Endothelial cell of umbilical vein (primary cell): ENCODE results near the gene LILRB5. TPM values are rescaled to one million over a fixed set of nuclear protein-coding genes. Genes with fewer than 3 reads are reported as not detected.

ENCODE experiments used
- BruUV-seq: library from RNA; stranded (reverse); fragments of 400-500 nt; replicated peaks from 2 replicates; lab custom pipeline; 2021; lab: Mats Ljungman, UMichigan
- CTCF ChIA-PET: fragments of 300-600, 350-600 bp; sonication (Branson Sonifier 250); formaldehyde crosslinking; loops from one replicate; lab custom pipeline; 2021; ENCODE audit warnings: antibody characterized with exemption, inconsistent platforms; lab: Charles Lee
- POLR2A ChIA-PET: fragments of 300-600, 350-600 bp; sonication (Branson Sonifier 250); formaldehyde crosslinking; loops from one replicate; lab custom pipeline; 2021; ENCODE audit warnings: antibody characterized with exemption, inconsistent platforms; lab: Charles Lee
- DNase-seq: peaks from one replicate; pipeline ENCODE4 v3.0.0-alpha.2; 2011; ENCODE audit warnings: low read depth, low spot score
- FAIRE-seq: peaks from 2 replicates; lab custom pipeline; 2011; peaks lifted over from hg19 to GRCh38; lab: Jason Lieb, UNC
- H2AFZ ChIP-seq: 2 replicates; pipeline ENCODE4 v1.6.0; 2012; ENCODE audit warnings: low read depth, low read length, control low read depth, inconsistent platforms
- H3K27ac ChIP-seq: 2 replicates; pipeline ENCODE4 v1.5.1; 2011; ENCODE audit warnings: low read depth, mild to moderate bottlenecking, control low read depth, low read length, moderate library complexity; ENCODE audit not compliant: insufficient read depth
- H3K27me3 ChIP-seq, 2 experiments: 2 replicates each; pipeline versions ENCODE4 v1.6.0 to v1.6.1; 2011; ENCODE audit warnings: low read length in 2 of 2, mixed read lengths in 1 of 2; ENCODE audit not compliant: control insufficient read depth in 2 of 2, insufficient read depth in 2 of 2
- H3K36me3 ChIP-seq, 2 experiments: 2 replicates in 1 of 2; 3 replicates in 1 of 2; pipeline ENCODE4 v1.5.1; 2011; ENCODE audit warnings: low read length in 2 of 2, mild to moderate bottlenecking in 1 of 2, moderate library complexity in 1 of 2; ENCODE audit not compliant: control insufficient read depth in 2 of 2, insufficient read depth in 2 of 2; ENCODE audit errors: extremely low read depth in 1 of 2
- H3K4me1 ChIP-seq: 3 replicates; pipeline ENCODE4 v1.5.1; 2011; ENCODE audit warnings: mild to moderate bottlenecking, low read length; ENCODE audit not compliant: control insufficient read depth, insufficient read depth; ENCODE audit errors: extremely low read depth
- H3K4me2 ChIP-seq: 2 replicates; pipeline ENCODE4 v1.6.1; 2011; ENCODE audit warnings: low read length, control low read depth, mixed read lengths; ENCODE audit not compliant: insufficient read depth
- H3K4me3 ChIP-seq, 3 experiments: fragments of 200-600 bp in 1 of 3; sonication (generic), shearing (Covaris generic) in 1 of 3; replicated peaks in 1 of 3; 2 replicates each; pipeline ENCODE4 v1.5.1; 2011 to 2016; ENCODE audit warnings: control low read depth in 3 of 3, low read length in 3 of 3, mild to moderate bottlenecking in 2 of 3, inconsistent platforms in 1 of 3, low read depth in 1 of 3, moderate library complexity in 1 of 3; ENCODE audit not compliant: insufficient read depth in 1 of 3
- H3K79me2 ChIP-seq: 2 replicates; pipeline ENCODE4 v1.6.0; 2012; ENCODE audit warnings: low read length, inconsistent platforms; ENCODE audit not compliant: control insufficient read depth, insufficient read depth
- H3K9ac ChIP-seq: replicated peaks from 2 replicates; pipeline ENCODE3; 2011; ENCODE audit warnings: low read length, control low read depth; ENCODE audit not compliant: insufficient read depth; ENCODE audit errors: extremely low read depth
- H3K9me1 ChIP-seq: replicated peaks from 3 replicates; pipeline ENCODE4 v1.6.0; 2011; ENCODE audit warnings: mild to moderate bottlenecking, low read length; ENCODE audit not compliant: control insufficient read depth, insufficient read depth; ENCODE audit errors: extremely low read depth
- H3K9me3 ChIP-seq: replicated peaks from 2 replicates; pipeline ENCODE4 v1.5.1; 2012; ENCODE audit warnings: low read length, inconsistent platforms; ENCODE audit not compliant: control insufficient read depth, insufficient read depth
- H4K20me1 ChIP-seq: replicated peaks from 2 replicates; pipeline ENCODE3; 2011; ENCODE audit warnings: mild to moderate bottlenecking, low read length; ENCODE audit not compliant: control insufficient read depth, insufficient read depth; ENCODE audit errors: extremely low read depth
- EZH2 ChIP-seq: IDR thresholded peaks from 2 replicates; pipeline ENCODE4 v1.6.1; 2012; ENCODE audit warnings: borderline replicate concordance, low read depth, mild to moderate bottlenecking, moderate library complexity, low read length, inconsistent platforms; ENCODE audit not compliant: severe bottlenecking
- FOS ChIP-seq: IDR thresholded peaks from 2 replicates; pipeline ENCODE4 v1.6.1; 2011; ENCODE audit warnings: mild to moderate bottlenecking, low read length, moderate library complexity, borderline replicate concordance; ENCODE audit not compliant: insufficient read depth
- JUN ChIP-seq: IDR thresholded peaks from 2 replicates; pipeline ENCODE4 v1.6.1; 2011; ENCODE audit warnings: borderline replicate concordance, low read depth; ENCODE audit not compliant: insufficient read length, insufficient read depth
- MYC ChIP-seq: IDR thresholded peaks from one replicate; pipeline ENCODE4 v1.6.1; 2011; ENCODE audit warnings: mild to moderate bottlenecking, low read depth, low read length
- POLR2A ChIP-seq: IDR thresholded peaks from 2 replicates; pipeline ENCODE4 v1.6.1; 2012; ENCODE audit warnings: low read depth, mild to moderate bottlenecking, control low read depth, low read length
- dilution Hi-C: fragments of 300-500 bp; cut with MboI; formaldehyde crosslinking; loops from one replicate; pipeline ENCODE4 v1.15.0; 2019; ENCODE audit warnings: low sequenced_read_pairs; ENCODE audit not compliant: extremely low pct_ligation_motif_present
- intact Hi-C: fragments of 100-400 bp; cut with micrococcal nuclease; formaldehyde crosslinking; loops from one replicate; pipeline ENCODE4 v1.10.0; 2022
- polyA plus RNA-seq, 4 experiments: library from polyadenylated mRNA; depleted of rRNA in 3 of 4; stranded (reverse) in 3 of 4; unstranded in 1 of 4; fragments of >200 nt; gene quantifications; 2 replicates each; pipeline versions ENCODE4 v1.2.1 to v1.2.3, GENCODE V29; 2011 to 2012; ENCODE audit warnings: missing spikeins in 1 of 4
- total RNA-seq: library from RNA; stranded (reverse); gene quantifications from 2 replicates; pipeline ENCODE4 v1.2.3, GENCODE V29; 2021
- TF ChIP-seq, protein P1 (sequence below), 2 donors: IDR thresholded peaks; 1 replicate in 1 of 2; 2 replicates in 1 of 2; pipeline ENCODE4 v1.5.1; 2011; ENCODE audit warnings: low read length in 2 of 2, mild to moderate bottlenecking in 2 of 2, moderate library complexity in 2 of 2, control low read depth in 1 of 2, inconsistent platforms in 1 of 2, low read depth in 1 of 2; ENCODE audit not compliant: insufficient read depth in 1 of 2; ENCODE audit errors: extremely low read depth in 1 of 2
- TF ChIP-seq, protein P2 (sequence below): IDR thresholded peaks from 2 replicates; pipeline ENCODE4 v1.6.1; 2011; ENCODE audit not compliant: insufficient read depth, insufficient read length

Gene LILRB5
- total and polyA plus RNA-seq, 2 donors (not counting 3 experiments of a cell fraction or from before 2014, with no cell fraction given) = not detected

DNA sequence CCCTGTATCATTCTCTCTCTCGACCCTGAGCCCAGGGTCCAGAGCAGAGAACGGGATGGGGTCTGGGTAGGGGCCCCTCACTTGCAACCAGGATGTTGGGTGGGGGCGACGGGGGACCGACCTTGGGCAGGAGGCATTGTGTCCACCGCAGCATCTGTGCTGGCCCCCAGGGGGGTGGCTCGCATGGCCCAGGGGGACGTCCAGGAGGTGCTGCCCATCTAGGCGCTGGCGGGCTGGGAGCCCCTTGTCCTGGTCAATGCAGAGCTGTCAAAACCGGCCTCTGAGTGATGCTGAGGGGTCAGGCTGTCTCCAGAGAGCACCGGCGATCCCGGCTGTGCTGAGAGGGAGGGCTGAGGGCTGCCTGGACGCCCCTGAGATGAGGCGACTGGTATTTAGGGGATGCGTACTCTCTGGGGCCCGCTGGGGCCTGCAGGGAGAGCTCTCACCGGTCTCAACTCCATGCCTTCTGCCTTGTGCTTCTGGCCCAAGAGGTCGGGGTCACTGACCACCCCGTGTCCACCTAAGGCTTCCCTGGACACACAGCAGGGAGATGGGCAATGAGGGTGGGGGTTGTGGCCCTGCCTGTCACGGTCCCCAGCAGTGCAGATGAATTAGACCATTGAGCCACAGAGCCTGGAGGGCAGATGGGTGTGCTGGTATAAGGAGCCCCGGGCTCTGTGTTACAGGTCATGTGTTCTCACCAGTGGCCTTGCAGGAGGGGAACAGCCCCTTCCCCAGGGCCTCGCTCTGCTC is 47.8 kb downstream of the LILRB5 start:
- Histone ChIP-seq H3K27ac (peak overlapping the region; percentile 22), H3K4me3 (no peak overlapping the region), H3K9ac (no peak overlapping the region), H3K27me3 (no peaks in the 10 kb centered on the region), H3K4me1 (peaks cover 31% of the 10 kb centered on the region), H3K9me3 (no peaks in the 10 kb centered on the region), H3K9me1 (no peaks in the 10 kb centered on the region), H3K36me3 (peaks cover 24 to 33% of the 10 kb centered on the region in 2 experiments), H4K20me1 (no peaks in the 10 kb centered on the region), H3K4me2 (no peak overlapping the region), H2AFZ (no peak overlapping the region), H3K79me2 (peaks cover 46% of the 10 kb centered on the region)
- dilution Hi-C loops (no loop called here), intact Hi-C loops (no loop called here)
- TF ChIP-seq MYC (no peak), POLR2A (peak; percentile 26), EZH2 (no peak)
- TF ChIP-seq, protein P1, sequence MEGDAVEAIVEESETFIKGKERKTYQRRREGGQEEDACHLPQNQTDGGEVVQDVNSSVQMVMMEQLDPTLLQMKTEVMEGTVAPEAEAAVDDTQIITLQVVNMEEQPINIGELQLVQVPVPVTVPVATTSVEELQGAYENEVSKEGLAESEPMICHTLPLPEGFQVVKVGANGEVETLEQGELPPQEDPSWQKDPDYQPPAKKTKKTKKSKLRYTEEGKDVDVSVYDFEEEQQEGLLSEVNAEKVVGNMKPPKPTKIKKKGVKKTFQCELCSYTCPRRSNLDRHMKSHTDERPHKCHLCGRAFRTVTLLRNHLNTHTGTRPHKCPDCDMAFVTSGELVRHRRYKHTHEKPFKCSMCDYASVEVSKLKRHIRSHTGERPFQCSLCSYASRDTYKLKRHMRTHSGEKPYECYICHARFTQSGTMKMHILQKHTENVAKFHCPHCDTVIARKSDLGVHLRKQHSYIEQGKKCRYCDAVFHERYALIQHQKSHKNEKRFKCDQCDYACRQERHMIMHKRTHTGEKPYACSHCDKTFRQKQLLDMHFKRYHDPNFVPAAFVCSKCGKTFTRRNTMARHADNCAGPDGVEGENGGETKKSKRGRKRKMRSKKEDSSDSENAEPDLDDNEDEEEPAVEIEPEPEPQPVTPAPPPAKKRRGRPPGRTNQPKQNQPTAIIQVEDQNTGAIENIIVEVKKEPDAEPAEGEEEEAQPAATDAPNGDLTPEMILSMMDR (IDR thresholded peaks at IDR 0.05; ENCODE audit: extremely low read depth in 1 of 2, insufficient read depth in 1 of 2, low read depth in 1 of 2, low read length in 2 of 2) = no peak
- DNase-seq (no peak), FAIRE-seq (no peak)
- BruUV-seq = no TSS peak
- CTCF ChIA-PET = interaction anchor here (0.8 to 1.9 kb wide), 8 partner anchors 12 to 72 kb away, joined by 3 to 16 read pairs (median 4); partner anchors contain the start of genes CNOT3 and MBOAT7
- POLR2A ChIA-PET = interaction anchor here (0.6 to 1.4 kb wide), 5 partner anchors 8 to 912 kb away, joined by 5 to 16 read pairs (median 5); partner anchors contain the start of genes CNOT3, MBOAT7 and RPS9

DNA sequence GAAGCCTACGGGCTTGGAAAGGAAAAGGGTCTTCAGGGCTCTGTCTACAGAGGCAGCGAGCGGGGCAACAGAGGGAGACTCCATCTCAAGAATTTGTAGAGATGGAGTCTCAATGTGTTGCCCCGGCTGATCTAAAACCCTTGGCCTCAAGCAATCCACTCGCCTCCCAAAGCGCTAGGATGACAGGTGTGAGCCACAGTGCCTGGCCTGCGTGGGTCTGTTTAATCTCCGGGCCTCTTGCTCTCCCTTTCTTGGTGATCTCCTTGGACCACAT is 48.4 kb downstream of the LILRB5 start:
- Histone ChIP-seq H3K36me3 (peaks cover 28 to 35% of the 10 kb centered on the region in 2 experiments), H2AFZ (no peak overlapping the region), H3K4me1 (peaks cover 36% of the 10 kb centered on the region), H3K4me2 (no peak overlapping the region), H3K9me1 (no peaks in the 10 kb centered on the region), H3K9me3 (no peaks in the 10 kb centered on the region), H3K9ac (no peak overlapping the region), H4K20me1 (no peaks in the 10 kb centered on the region), H3K27ac (peak overlapping the region; percentile 4), H3K27me3 (no peaks in the 10 kb centered on the region), H3K4me3 (no peak overlapping the region), H3K79me2 (peaks cover 51% of the 10 kb centered on the region)
- dilution Hi-C loops (no loop called here), intact Hi-C loops (no loop called here)
- no TSS peak for BruUV-seq
- POLR2A ChIA-PET = interaction anchor here (1.1 to 1.7 kb wide), 2 partner anchors 19 to 72 kb away, joined by 5 read pairs; partner anchors contain the start of genes CNOT3 and MBOAT7
- no peak for FAIRE-seq
- DNase-seq = no peak
- TF ChIP-seq, protein P2, sequence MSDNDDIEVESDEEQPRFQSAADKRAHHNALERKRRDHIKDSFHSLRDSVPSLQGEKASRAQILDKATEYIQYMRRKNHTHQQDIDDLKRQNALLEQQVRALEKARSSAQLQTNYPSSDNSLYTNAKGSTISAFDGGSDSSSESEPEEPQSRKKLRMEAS = no peak
- no peak for TF ChIP-seq JUN
- no peak for TF ChIP-seq FOS
- no peak for TF ChIP-seq POLR2A
- TF ChIP-seq MYC = no peak
- CTCF ChIA-PET = interaction anchor here (0.8 to 1.7 kb wide), 3 partner anchors 18 to 24 kb away, joined by 3 to 4 read pairs (median 3); partner anchors contain the start of genes MBOAT7 and TSEN34
